Daoy (cell line): ENCODE results near the gene FAM120B. TPM values are rescaled to one million over a fixed set of nuclear protein-coding genes. Genes with fewer than 3 reads are reported as not detected.
A peak's percentile ranks its signal among the peaks of the same experiment; 100 is the strongest.

Experiments used
- DNase-seq: peaks from one replicate; pipeline ENCODE4 v3.0.0-alpha.2; 2015; ENCODE audit warnings: low read depth
- total RNA-seq: library from RNA; depleted of rRNA; stranded (reverse); fragments of >200 nt; shearing (Covaris generic); gene quantifications from 2 replicates; pipeline ENCODE4 v1.2.3, GENCODE V29; 2014

Gene FAM120B
- total RNA-seq, 1 experiment from 2014 or later: 21.8 TPM

- no peak for DNase-seq
Measured at GRCh38 chr6:170443151-170443662, 136.6 kb downstream of the FAM120B start.

GRCh38 chr6:170444056-170444591, 137.6 kb downstream of the FAM120B start:
- DNase-seq: no peak

GRCh38 chr6:170444811-170445211, 138.3 kb downstream of the FAM120B start:
- peak; percentile 61 for DNase-seq

GRCh38 chr6:170445487-170445886, 138.9 kb downstream of the FAM120B start:
- no peak for DNase-seq

- DNase-seq: no peak
Measured at GRCh38 chr6:170445971-170446370, 139.4 kb downstream of the FAM120B start.

- DNase-seq: no peak
Measured at GRCh38 chr6:170446841-170447560, 140.4 kb downstream of the FAM120B start.

- DNase-seq: no peak
Measured at GRCh38 chr6:170447561-170447930, 141.0 kb downstream of the FAM120B start.

GRCh38 chr6:170448317-170448716, 141.8 kb downstream of the FAM120B start:
- DNase-seq: no peak

GRCh38 chr6:170448751-170449630, 142.4 kb downstream of the FAM120B start:
- DNase-seq: no peak

- no peak for DNase-seq
Measured at GRCh38 chr6:170449835-170450753, 143.5 kb downstream of the FAM120B start.

GRCh38 chr6:170450916-170451761, 144.6 kb downstream of the FAM120B start:
- peak; percentile 4 for DNase-seq

- DNase-seq: peak; percentile 2
Measured at GRCh38 chr6:170451762-170452651, 145.4 kb downstream of the FAM120B start.

- no peak for DNase-seq
Measured at GRCh38 chr6:170452767-170453545, 146.4 kb downstream of the FAM120B start.

- no peak for DNase-seq
Measured at GRCh38 chr6:170453586-170454511, 147.3 kb downstream of the FAM120B start.

- no peak for DNase-seq
Measured at GRCh38 chr6:170454512-170455285, 148.1 kb downstream of the FAM120B start.

GRCh38 chr6:170455335-170455979, 148.9 kb downstream of the FAM120B start:
- no peak for DNase-seq
